Smooth muscle cell (in vitro differentiated cells): ENCODE data around the gene NRXN3. TPM values are rescaled to one million over a fixed set of nuclear protein-coding genes. Genes with fewer than 3 reads are reported as not detected.

ENCODE experiments used
- DNase-seq: peaks from one replicate; lab custom pipeline; 2025; ENCODE audit not compliant: unreplicated experiment; lab: John Stamatoyannopoulos, UW
- H2AFZ ChIP-seq: fragments of 200-600 bp; sonication (generic); 2 replicates; pipeline ENCODE4 v1.6.0; 2016; ENCODE audit warnings: antibody characterized with exemption, low read depth, mild to moderate bottlenecking
- H3F3A ChIP-seq: fragments of 200-600 bp; sonication (generic); 2 replicates; pipeline ENCODE4 v1.6.0; 2017; ENCODE audit warnings: antibody characterized with exemption, low read depth
- H3K27ac ChIP-seq: fragments of 200-600 bp; sonication (generic); 2 replicates; pipeline ENCODE4 v1.5.1; 2016; ENCODE audit warnings: low read depth, mild to moderate bottlenecking
- H3K27me3 ChIP-seq: fragments of 200-600 bp; sonication (generic); 2 replicates; pipeline ENCODE4 v1.6.1; 2016; ENCODE audit warnings: low read depth, mild to moderate bottlenecking
- H3K36me3 ChIP-seq: fragments of 200-600 bp; sonication (generic); 2 replicates; pipeline ENCODE4 v1.5.1; 2016; ENCODE audit warnings: low read depth
- H3K4me1 ChIP-seq: fragments of 200-600 bp; sonication (generic); 2 replicates; pipeline ENCODE4 v1.5.1; 2016; ENCODE audit warnings: low read depth
- H3K4me2 ChIP-seq: fragments of 200-600 bp; sonication (generic); 2 replicates; pipeline ENCODE4 v1.6.0; 2016; ENCODE audit warnings: mild to moderate bottlenecking
- H3K4me3 ChIP-seq: fragments of 200-600 bp; sonication (generic); 2 replicates; pipeline ENCODE4 v1.5.1; 2016; ENCODE audit warnings: mild to moderate bottlenecking
- H3K79me2 ChIP-seq: fragments of 200-600 bp; sonication (generic); 2 replicates; pipeline ENCODE4 v1.6.0; 2016; ENCODE audit warnings: low read depth, mild to moderate bottlenecking
- H3K9ac ChIP-seq: fragments of 200-600 bp; sonication (generic); 2 replicates; pipeline ENCODE4 v1.6.0; 2016; ENCODE audit warnings: low read depth
- H3K9me3 ChIP-seq: fragments of 200-600 bp; sonication (generic); replicated peaks from 2 replicates; pipeline ENCODE4 v1.5.1; 2016; ENCODE audit warnings: low read depth
- H4K20me1 ChIP-seq: fragments of 200-600 bp; sonication (generic); 2 replicates; pipeline ENCODE4 v1.6.0; 2016; ENCODE audit warnings: low read depth
- WGBS: methylation state at CpG from one replicate; pipeline ENCODE4 v1.1.7; 2016; ENCODE audit warnings: low lambda C conversion rate; 5-methylcytosine and 5-hydroxymethylcytosine counted together
- polyA plus RNA-seq: library from polyadenylated mRNA; unstranded; fragments of >200 nt; fragmentation: Nextera tagmentation; extraction: Ambion mirVana; gene quantifications from 2 replicates; pipeline ENCODE4 v1.2.1, GENCODE V29; 2016
- total RNA-seq: library from RNA; depleted of rRNA; stranded (reverse); fragments of >200 nt; gene quantifications from 2 replicates; pipeline ENCODE4 v1.2.3, GENCODE V29; 2014
- TF ChIP-seq, protein P1 (sequence below): fragments of 200-600 bp; sonication (generic); IDR thresholded peaks from 2 replicates; pipeline ENCODE4 v1.5.1; 2017; ENCODE audit warnings: borderline replicate concordance, mild to moderate bottlenecking, antibody characterized with exemption; ENCODE audit not compliant: insufficient read depth, poor library complexity, severe bottlenecking

NRXN3 gene
- total and polyA plus RNA-seq, 2 experiments from 2014 or later = 1.2 to 7.0 TPM

DNA sequence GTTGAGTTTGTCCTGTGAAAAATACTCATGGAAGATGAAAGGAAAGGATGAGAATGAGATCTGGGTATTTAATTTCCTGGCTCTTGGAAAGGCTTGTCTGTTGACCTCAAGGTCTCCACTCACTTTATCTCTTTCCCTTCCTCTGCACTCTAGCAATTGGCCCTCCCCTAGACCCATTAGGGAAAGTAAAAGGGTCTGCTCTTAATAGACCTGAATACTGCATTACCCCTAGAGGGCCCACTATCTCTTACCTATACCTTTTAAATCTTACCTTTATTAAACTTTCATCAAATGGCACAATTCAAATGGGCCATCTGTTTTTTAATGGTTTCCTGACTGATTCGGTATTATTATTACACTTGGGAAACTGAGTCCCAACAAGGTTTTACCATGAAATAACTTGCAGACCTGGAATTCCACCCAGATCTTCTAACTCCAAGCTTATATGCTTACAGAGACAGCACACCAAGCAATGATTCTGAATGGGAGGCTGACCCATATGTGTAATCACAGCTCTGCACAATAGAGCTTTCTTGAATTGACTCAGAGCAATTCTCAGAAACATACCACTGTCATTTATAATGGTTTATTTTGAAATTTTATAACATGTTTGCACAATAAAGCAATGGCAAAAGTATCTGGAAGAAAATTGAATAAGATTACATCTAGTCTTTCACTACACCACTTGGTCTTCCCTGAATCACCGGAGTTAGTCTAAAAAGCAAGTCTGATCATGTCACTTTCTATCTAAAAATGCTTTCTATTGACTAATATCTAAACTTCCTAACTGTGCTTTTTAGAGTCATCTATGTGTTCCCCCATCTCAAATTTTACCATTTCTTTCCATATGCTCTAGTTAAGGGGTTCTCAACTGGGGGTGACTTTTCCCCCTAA is 618.5 kb downstream of the NRXN3 start:
- H3K4me2 ChIP-seq = no peak overlapping the region
- no peak for DNase-seq
- H3K9ac ChIP-seq = no peak overlapping the region
- H3F3A ChIP-seq = no peaks in the 10 kb centered on the region
- no peak overlapping the region for H3K27ac ChIP-seq
- H3K27me3 ChIP-seq = no peaks in the 10 kb centered on the region
- H2AFZ ChIP-seq = no peak overlapping the region
- no peaks in the 10 kb centered on the region for H3K4me1 ChIP-seq
- no peaks in the 10 kb centered on the region for H4K20me1 ChIP-seq
- H3K79me2 ChIP-seq = no peaks in the 10 kb centered on the region
- 85% methylated on average over 2 of the region's 2 CpGs for WGBS
- no peak overlapping the region for H3K4me3 ChIP-seq
- H3K36me3 ChIP-seq = no peaks in the 10 kb centered on the region
- TF ChIP-seq, protein P1, sequence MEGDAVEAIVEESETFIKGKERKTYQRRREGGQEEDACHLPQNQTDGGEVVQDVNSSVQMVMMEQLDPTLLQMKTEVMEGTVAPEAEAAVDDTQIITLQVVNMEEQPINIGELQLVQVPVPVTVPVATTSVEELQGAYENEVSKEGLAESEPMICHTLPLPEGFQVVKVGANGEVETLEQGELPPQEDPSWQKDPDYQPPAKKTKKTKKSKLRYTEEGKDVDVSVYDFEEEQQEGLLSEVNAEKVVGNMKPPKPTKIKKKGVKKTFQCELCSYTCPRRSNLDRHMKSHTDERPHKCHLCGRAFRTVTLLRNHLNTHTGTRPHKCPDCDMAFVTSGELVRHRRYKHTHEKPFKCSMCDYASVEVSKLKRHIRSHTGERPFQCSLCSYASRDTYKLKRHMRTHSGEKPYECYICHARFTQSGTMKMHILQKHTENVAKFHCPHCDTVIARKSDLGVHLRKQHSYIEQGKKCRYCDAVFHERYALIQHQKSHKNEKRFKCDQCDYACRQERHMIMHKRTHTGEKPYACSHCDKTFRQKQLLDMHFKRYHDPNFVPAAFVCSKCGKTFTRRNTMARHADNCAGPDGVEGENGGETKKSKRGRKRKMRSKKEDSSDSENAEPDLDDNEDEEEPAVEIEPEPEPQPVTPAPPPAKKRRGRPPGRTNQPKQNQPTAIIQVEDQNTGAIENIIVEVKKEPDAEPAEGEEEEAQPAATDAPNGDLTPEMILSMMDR = no peak
- H3K9me3 ChIP-seq = no peaks in the 10 kb centered on the region

- Histone ChIP-seq H3K4me2 (no peak overlapping the region), H3K79me2 (no peaks in the 10 kb centered on the region), H3K9ac (no peak overlapping the region), H3K9me3 (no peaks in the 10 kb centered on the region), H4K20me1 (no peaks in the 10 kb centered on the region), H3F3A (no peaks in the 10 kb centered on the region), H3K27ac (no peak overlapping the region), H3K4me3 (no peak overlapping the region), H3K27me3 (no peaks in the 10 kb centered on the region), H2AFZ (no peak overlapping the region), H3K36me3 (no peaks in the 10 kb centered on the region), H3K4me1 (no peaks in the 10 kb centered on the region)
- TF ChIP-seq, protein P1 = peak; percentile 5
- DNase-seq = no peak
- WGBS = 24% methylated on average over 2 of the region's 2 CpGs
Measured at GRCh38 chr14:78790271-78790670, 620.1 kb downstream of the NRXN3 start.

GRCh38 chr14:78798757-78799156 is 628.6 kb downstream of the NRXN3 start:
- Histone ChIP-seq H3K27me3 (no peaks in the 10 kb centered on the region), H3K36me3 (no peaks in the 10 kb centered on the region), H2AFZ (no peak overlapping the region)

More at GRCh38 chr14:78798757-78799156, 628.6 kb downstream of the NRXN3 start:
- no peak overlapping the region for H3K27ac ChIP-seq
- no peaks in the 10 kb centered on the region for H4K20me1 ChIP-seq
- H3K4me3 ChIP-seq = no peak overlapping the region
- no peaks in the 10 kb centered on the region for H3K79me2 ChIP-seq
- no peak overlapping the region for H3K9ac ChIP-seq
- H3K9me3 ChIP-seq = no peaks in the 10 kb centered on the region
- TF ChIP-seq, protein P1 = no peak
- DNase-seq = no peak
- 71% methylated on average over 5 of the region's 5 CpGs for WGBS
- H3K4me2 ChIP-seq = no peak overlapping the region
- H3K4me1 ChIP-seq = no peaks in the 10 kb centered on the region
- no peaks in the 10 kb centered on the region for H3F3A ChIP-seq
